HUES64 (cell line): ENCODE results near the gene ZNF773.
"Not testable (repeated sequence)": the region's sequence is repeated elsewhere in the genome, so short reads cannot be mapped to it uniquely, and the experiment has no call there.

Source experiments
- H3K27ac ChIP-seq: 2 replicates; pipeline ENCODE4 v1.7.0; 2013; ENCODE audit warnings: low read depth, low read length, inconsistent platforms
- H3K27me3 ChIP-seq: 2 replicates; pipeline ENCODE4 v1.6.1; 2013; ENCODE audit warnings: mild to moderate bottlenecking, low read length; ENCODE audit not compliant: insufficient read depth
- H3K36me3 ChIP-seq: 2 replicates; pipeline ENCODE4 v1.6.1; 2013; ENCODE audit warnings: mild to moderate bottlenecking, low read length; ENCODE audit not compliant: insufficient read depth
- H3K4me1 ChIP-seq: 2 replicates; pipeline ENCODE4 v1.6.1; 2013; ENCODE audit warnings: mild to moderate bottlenecking, low read length, moderate library complexity; ENCODE audit not compliant: insufficient read depth
- H3K4me3 ChIP-seq: 2 replicates; pipeline ENCODE4 v1.5.1; 2013; ENCODE audit warnings: mild to moderate bottlenecking, low read length, moderate library complexity
- H3K9ac ChIP-seq: 2 replicates; pipeline ENCODE4 v1.6.1; 2013; ENCODE audit warnings: mild to moderate bottlenecking, low read depth, low read length
- H3K9me3 ChIP-seq: 2 replicates; pipeline ENCODE4 v1.6.1; 2013; ENCODE audit warnings: low read depth, low read length; ENCODE audit not compliant: insufficient read depth
- WGBS: fragments of 150-250, 120-280 bp; methylation state at CpG from one replicate; pipeline ENCODE4 v1.1.7; 2013; ENCODE audit warnings: missing lambda C conversion rate; 5-methylcytosine and 5-hydroxymethylcytosine counted together

Gene ZNF773

DNA sequence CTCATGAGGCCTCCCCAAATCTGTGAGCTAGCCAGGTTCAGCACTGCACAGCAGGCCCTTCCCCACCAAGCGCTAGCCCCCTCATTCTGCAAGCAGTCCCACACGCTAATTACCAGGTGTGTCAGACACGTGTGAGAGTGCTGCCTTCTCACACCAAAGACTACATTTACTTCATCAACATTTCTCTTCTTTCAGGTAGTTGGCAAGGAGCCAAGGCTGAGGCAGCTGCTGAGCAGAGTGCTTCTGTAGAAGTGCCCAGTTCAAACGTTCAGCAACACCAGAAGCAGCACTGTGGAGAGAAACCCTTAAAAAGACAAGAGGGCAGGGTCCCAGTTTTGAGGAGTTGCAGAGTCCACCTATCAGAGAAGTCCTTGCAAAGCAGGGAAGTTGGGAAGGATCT lies 6.4 kb downstream of the ZNF773 start:
- Histone ChIP-seq H3K9ac (no peak overlapping the region), H3K9me3 (peaks cover 9% of the 10 kb centered on the region; the same call in 1 of the 2 replicates), H3K4me3 (no peak overlapping the region), H3K36me3 (peaks cover 39% of the 10 kb centered on the region), H3K27ac (no peak overlapping the region), H3K27me3 (no peaks in the 10 kb centered on the region), H3K4me1 (no peaks in the 10 kb centered on the region)
- WGBS = 98% methylated on average over 4 of the region's 4 CpGs

- Histone ChIP-seq H3K4me3 (no peak overlapping the region), H3K4me1 (no peaks in the 10 kb centered on the region), H3K36me3 (peaks cover 26% of the 10 kb centered on the region), H3K9ac (no peak overlapping the region), H3K27me3 (no peaks in the 10 kb centered on the region), H3K9me3 (peaks cover 49% of the 10 kb centered on the region), H3K27ac (no peak overlapping the region)
These were observed 11.7 kb downstream of the ZNF773 start for GRCh38 chr19:57511484-57511883.

DNA sequence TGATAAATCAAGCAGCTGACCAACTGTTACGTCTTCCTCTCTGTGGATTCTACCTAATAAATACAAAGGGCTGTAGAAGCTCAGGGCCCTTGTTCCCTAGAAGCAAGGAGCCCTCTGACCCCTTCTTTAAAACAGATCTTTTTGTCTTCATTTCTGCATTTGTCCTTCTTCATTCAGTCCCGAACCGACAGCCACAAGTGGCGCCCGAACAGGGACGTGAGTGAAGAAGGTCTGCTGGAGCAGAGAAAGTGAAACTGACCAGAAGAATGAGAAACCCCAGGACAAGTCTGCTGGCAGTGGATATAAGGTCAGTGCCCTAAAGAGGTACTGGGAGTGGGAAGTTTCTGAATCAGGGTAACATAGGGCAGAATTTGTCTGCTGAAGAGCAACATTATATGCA lies 13.1 kb downstream of the ZNF773 start:
- Histone ChIP-seq H3K9ac (no peak overlapping the region), H3K9me3 (peaks cover 43% of the 10 kb centered on the region), H3K4me3 (no peak overlapping the region), H3K4me1 (no peaks in the 10 kb centered on the region), H3K36me3 (peaks cover 19% of the 10 kb centered on the region; the same call in 1 of the 2 replicates), H3K27me3 (no peaks in the 10 kb centered on the region), H3K27ac (no peak overlapping the region)
- 98% methylated on average over 6 of the region's 6 CpGs for WGBS

GRCh38 chr19:57515255-57515654 lies 15.5 kb downstream of the ZNF773 start:
- Histone ChIP-seq H3K27me3 (no peaks in the 10 kb centered on the region), H3K9me3 (peaks cover 40% of the 10 kb centered on the region), H3K9ac (no peak overlapping the region), H3K4me3 (no peak overlapping the region), H3K36me3 (peaks cover 11% of the 10 kb centered on the region; the same call in 1 of the 2 replicates), H3K4me1 (no peaks in the 10 kb centered on the region), H3K27ac (no peak overlapping the region)
- WGBS = 92% methylated on average over 5 of the region's 5 CpGs

GRCh38 chr19:57518021-57518420 lies 18.3 kb downstream of the ZNF773 start:
- 90% methylated on average over 4 of the region's 4 CpGs for WGBS
- H3K4me1 ChIP-seq, H3K27me3 ChIP-seq, H3K27ac ChIP-seq, H3K9ac ChIP-seq, H3K4me3 ChIP-seq: not testable (repeated sequence)
- Histone ChIP-seq H3K9me3 (peaks cover 22% of the 10 kb centered on the region), H3K36me3 (peaks cover 10% of the 10 kb centered on the region; the same call in 1 of the 2 replicates)

GRCh38 chr19:57527136-57527881 lies 27.6 kb downstream of the ZNF773 start, which contains the start of gene ZNF549:
Gene ZNF549, plus strand, starts transcription at chr19:57527356. Its CDS starts 218 bp downstream, at chr19:57527574.
- Histone ChIP-seq H3K27ac (peak within 1 kb of the TSS; percentile 93), H3K9me3 (peaks cover 8% of the 10 kb centered on the region; the same call in 1 of the 2 replicates), H3K4me3 (peak within 1 kb of the TSS; percentile 88), H3K36me3 (peaks cover 18% of the 10 kb centered on the region), H3K4me1 (peaks cover 6% of the 10 kb centered on the region; the same call in 1 of the 2 replicates), H3K27me3 (no peaks in the 10 kb centered on the region), H3K9ac (peak within 1 kb of the TSS; percentile 85)
- under 1% methylated on average over 64 of the region's 64 CpGs for WGBS

- no peak overlapping the region for H3K9ac ChIP-seq
- WGBS = 100% methylated on average over 5 of the region's 7 CpGs
- no peak overlapping the region for H3K27ac ChIP-seq
- H3K9me3 ChIP-seq = peaks cover 78% of the 10 kb centered on the region
- H3K4me1 ChIP-seq = no peaks in the 10 kb centered on the region
- H3K4me3 ChIP-seq = no peak overlapping the region
- H3K36me3 ChIP-seq = peaks cover 94% of the 10 kb centered on the region
- H3K27me3 ChIP-seq = no peaks in the 10 kb centered on the region
These were observed 38.3 kb downstream of the ZNF773 start for GRCh38 chr19:57537953-57538547.

DNA sequence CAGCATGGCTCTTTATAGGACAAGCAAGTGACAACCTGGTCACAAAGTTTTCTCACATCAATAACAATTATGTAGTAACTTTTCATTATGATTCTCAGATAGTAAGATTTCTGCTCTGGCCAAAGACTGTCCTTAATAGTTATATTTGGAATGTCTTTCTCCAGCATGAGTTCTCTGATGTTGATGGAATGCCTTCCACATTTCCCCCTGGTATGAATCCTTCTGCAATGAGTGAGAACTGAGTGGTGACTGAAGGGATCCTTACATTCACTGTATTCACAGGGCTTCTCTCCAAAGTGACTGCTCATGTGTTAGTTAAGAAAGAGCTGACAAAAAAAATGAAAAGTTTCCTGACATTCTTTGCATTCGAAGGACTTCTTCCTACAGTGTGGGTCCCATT lies 46.8 kb downstream of the ZNF773 start:
- no peak overlapping the region for H3K27ac ChIP-seq
- no peaks in the 10 kb centered on the region for H3K27me3 ChIP-seq
- no peak overlapping the region for H3K4me3 ChIP-seq
- WGBS = 97% methylated on average over 1 of the region's 1 CpG
- peaks cover 98% of the 10 kb centered on the region for H3K36me3 ChIP-seq
- no peak overlapping the region for H3K9ac ChIP-seq
- H3K9me3 ChIP-seq = peaks cover 54% of the 10 kb centered on the region
- no peaks in the 10 kb centered on the region for H3K4me1 ChIP-seq

DNA sequence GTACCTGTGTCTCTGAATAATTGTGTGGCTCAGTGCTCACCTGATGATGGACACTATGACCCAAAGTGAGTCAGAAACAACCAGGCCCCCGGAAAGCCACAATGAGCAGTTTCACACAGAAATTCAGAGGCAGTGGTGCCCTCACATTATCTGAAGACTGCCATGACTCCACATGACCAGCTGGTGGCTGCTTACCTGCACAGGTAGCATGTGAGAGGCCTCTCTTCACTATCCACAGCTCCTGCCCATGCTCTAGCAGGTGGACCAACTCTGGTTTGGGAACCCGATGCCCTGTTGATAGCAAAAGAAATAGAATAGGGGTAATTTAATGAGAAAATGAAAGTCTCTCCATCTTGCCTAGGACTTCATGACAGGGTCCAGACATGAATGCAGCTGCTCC lies 52.7 kb downstream of the ZNF773 start:
- peaks cover 89% of the 10 kb centered on the region for H3K36me3 ChIP-seq
- H3K27me3 ChIP-seq = no peaks in the 10 kb centered on the region
- no peak overlapping the region for H3K4me3 ChIP-seq
- no peaks in the 10 kb centered on the region for H3K4me1 ChIP-seq
- WGBS = 94% methylated on average over 2 of the region's 2 CpGs
- H3K9me3 ChIP-seq = peaks cover 11% of the 10 kb centered on the region
- H3K9ac ChIP-seq = no peak overlapping the region
- no peak overlapping the region for H3K27ac ChIP-seq

DNA sequence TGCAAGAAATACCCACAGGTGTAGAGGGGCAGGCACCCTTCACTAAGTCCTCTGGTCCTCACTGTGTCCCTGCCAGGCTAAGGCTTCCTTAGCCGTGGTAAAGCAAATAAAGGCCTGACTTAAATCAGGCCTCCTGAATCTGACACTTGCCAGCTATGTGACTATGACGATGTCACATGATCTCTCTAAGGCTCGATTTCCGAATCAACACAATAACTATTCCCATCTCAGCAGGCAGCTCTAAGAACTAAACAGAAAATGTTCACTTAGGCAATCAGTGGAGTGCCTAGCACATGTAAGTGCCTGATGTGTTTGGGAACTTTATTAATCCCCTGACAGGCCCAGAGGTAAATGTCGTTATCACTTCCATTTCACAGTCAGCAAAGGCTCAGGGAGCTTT lies 57.9 kb downstream of the ZNF773 start:
- Histone ChIP-seq H3K4me1 (no peaks in the 10 kb centered on the region), H3K27ac (no peak overlapping the region), H3K9me3 (peaks cover 28% of the 10 kb centered on the region), H3K9ac (no peak overlapping the region), H3K27me3 (no peaks in the 10 kb centered on the region), H3K4me3 (0 out of 2 replicates have a peak overlapping the region, but pooled peaks have one; percentile 99), H3K36me3 (peaks cover 38% of the 10 kb centered on the region)
- WGBS = 91% methylated on average over 5 of the region's 5 CpGs
